AG04449 (cell line): ENCODE data around the gene DHX38.

Experiments used
- CTCF ChIA-PET: fragments of 350-600 bp; formaldehyde crosslinking; extraction: SDS; loops from one replicate; lab custom pipeline; 2021; ENCODE audit warnings: antibody characterized with exemption; lab: Yijun Ruan, JAX
- POLR2A ChIA-PET: fragments of 400-600, 350-600 bp; formaldehyde crosslinking; extraction: SDS; loops from one replicate; lab custom pipeline; 2020; ENCODE audit warnings: antibody characterized with exemption, inconsistent platforms; lab: Yijun Ruan, JAX
- DNase-seq: peaks from one replicate; pipeline ENCODE4 v3.0.0-alpha.2; 2010; ENCODE audit warnings: low read depth, low spot score
- H3K4me3 ChIP-seq: 2 replicates; pipeline ENCODE4 v1.5.1; 2011; ENCODE audit warnings: low read depth, mild to moderate bottlenecking, control low read depth, low read length
- TF ChIP-seq, protein P1 (sequence below): IDR thresholded peaks from one replicate; pipeline ENCODE4 v1.5.1; 2011; ENCODE audit warnings: mild to moderate bottlenecking, moderate library complexity, low read length, control low read depth, inconsistent platforms; ENCODE audit not compliant: insufficient read depth; ENCODE audit errors: missing control alignments

The DHX38 gene

DNA sequence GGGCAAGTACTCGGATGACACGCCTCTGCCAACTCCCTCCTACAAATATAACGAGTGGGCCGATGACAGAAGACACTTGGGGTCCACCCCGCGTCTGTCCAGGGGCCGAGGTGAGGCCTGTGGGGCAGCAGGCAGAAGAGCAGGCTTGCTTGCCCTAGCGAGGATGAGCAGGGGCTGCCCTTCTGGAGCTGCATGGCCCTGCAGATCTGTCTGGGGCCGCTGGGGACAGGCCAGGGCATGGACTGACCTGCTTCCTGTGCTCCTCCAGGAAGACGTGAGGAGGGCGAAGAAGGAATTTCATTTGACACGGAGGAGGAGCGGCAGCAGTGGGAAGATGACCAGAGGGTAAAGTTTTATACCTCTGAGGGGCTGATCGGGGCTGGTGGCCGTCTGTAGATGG, 5.3 kb downstream of the DHX38 start:
- POLR2A ChIA-PET = no interaction called here
- H3K4me3 ChIP-seq = no peak overlapping the region
- no peak for DNase-seq
- TF ChIP-seq, protein P1, sequence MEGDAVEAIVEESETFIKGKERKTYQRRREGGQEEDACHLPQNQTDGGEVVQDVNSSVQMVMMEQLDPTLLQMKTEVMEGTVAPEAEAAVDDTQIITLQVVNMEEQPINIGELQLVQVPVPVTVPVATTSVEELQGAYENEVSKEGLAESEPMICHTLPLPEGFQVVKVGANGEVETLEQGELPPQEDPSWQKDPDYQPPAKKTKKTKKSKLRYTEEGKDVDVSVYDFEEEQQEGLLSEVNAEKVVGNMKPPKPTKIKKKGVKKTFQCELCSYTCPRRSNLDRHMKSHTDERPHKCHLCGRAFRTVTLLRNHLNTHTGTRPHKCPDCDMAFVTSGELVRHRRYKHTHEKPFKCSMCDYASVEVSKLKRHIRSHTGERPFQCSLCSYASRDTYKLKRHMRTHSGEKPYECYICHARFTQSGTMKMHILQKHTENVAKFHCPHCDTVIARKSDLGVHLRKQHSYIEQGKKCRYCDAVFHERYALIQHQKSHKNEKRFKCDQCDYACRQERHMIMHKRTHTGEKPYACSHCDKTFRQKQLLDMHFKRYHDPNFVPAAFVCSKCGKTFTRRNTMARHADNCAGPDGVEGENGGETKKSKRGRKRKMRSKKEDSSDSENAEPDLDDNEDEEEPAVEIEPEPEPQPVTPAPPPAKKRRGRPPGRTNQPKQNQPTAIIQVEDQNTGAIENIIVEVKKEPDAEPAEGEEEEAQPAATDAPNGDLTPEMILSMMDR = no peak
- CTCF ChIA-PET = interaction anchor here (0.7 to 3.5 kb wide), 9 partner anchors 12 to 216 kb away, joined by 3 to 12 read pairs (median 4); no protein-coding TSS in a partner anchor

DNA sequence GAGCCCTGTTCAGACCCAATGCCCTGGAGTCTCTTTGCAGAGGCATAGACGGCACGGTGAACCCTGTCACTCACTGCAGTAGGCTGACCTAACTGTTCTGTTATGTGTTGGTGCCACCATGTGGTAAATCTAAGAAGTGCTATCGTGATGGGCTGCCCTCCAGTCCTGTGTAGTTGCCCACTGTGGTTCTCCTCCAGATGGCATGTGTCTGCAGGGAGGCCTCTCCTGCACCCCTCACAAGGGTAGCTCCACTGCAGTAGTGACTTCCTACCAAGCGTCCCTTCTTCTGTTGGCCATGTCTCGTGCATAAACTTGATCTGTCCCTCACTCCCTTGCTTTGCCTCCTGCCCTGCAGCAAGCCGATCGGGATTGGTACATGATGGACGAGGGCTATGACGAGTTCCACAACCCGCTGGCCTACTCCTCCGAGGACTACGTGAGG, 5.8 kb downstream of the DHX38 start:
- H3K4me3 ChIP-seq = no peak overlapping the region
- TF ChIP-seq, protein P1 = peak; percentile 61
- CTCF ChIA-PET = interaction anchor here (0.6 to 2.1 kb wide), 9 partner anchors 12 to 216 kb away, joined by 3 to 12 read pairs (median 4); no protein-coding TSS in a partner anchor
- DNase-seq = no peak
- POLR2A ChIA-PET = no interaction called here

DNA sequence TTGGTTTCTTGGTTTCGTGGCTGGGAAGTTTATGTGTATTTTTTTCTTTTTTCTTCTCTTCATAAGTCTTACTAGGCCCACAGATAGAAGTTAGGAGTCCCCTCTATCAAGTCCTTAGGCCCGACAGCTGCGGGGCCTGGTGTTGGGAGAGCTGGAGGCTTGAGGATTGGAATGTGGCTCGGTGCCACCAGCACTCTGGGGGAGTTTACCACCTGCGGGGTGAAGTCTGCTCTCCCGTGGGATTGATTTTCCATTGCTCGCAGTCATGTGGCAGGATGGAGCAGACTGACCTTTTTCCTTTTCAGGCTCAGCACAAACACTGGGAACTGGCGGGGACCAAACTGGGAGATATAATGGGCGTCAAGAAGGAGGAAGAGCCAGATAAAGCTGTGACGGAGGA, 7.5 kb downstream of the DHX38 start:
- no peak overlapping the region for H3K4me3 ChIP-seq
- DNase-seq = no peak
- POLR2A ChIA-PET = no interaction called here
- CTCF ChIA-PET = interaction anchor here (2.1 kb wide), 1 partner anchor 35 kb away, joined by 8 read pairs; no protein-coding TSS in a partner anchor
- TF ChIP-seq, protein P1 = no peak

DNA sequence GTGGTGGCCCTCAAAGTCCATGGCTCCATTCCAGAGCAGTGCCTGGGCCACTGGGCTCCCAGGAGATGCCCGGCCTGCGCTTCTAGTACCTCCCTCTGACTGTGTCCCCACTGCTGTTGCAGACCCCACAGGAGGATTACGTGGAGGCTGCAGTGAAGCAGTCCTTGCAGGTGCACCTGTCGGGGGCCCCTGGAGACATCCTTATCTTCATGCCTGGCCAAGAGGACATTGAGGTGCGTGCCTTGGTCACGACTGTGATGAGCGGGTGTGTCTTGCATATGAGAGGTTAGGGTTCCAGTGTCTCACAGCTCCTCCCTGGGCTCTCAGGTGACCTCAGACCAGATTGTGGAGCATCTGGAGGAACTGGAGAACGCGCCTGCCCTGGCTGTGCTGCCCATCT, 11.3 kb downstream of the DHX38 start:
- TF ChIP-seq, protein P1 = no peak
- ChIA-PET POLR2A (no interaction called here), CTCF (interaction anchor here (0.9 kb wide), 1 partner anchor 25 kb away, joined by 3 read pairs; no protein-coding TSS in a partner anchor)
- no peak overlapping the region for H3K4me3 ChIP-seq
- DNase-seq = no peak

DNA sequence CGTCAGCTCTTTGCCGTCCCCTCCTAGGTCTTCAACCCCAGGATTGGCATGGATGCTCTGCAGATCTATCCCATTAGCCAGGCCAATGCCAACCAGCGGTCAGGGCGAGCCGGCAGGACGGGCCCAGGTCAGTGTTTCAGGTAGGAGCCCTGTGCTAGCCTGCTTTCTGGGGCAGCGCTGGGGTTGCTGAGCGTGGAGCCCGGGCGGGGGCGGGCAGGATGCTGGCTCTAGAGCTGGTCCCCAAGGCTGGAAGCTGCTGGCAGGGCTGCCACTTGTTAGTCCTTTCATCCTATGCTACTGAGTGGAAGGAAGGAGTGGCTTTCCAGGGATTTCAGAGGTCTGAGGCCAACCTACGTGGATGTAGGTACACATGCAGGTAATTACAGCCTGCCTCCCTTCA, 12.3 kb downstream of the DHX38 start:
- ChIA-PET CTCF (no interaction called here), POLR2A (no interaction called here)
- no peak overlapping the region for H3K4me3 ChIP-seq
- TF ChIP-seq, protein P1 = no peak
- DNase-seq = no peak

DNA sequence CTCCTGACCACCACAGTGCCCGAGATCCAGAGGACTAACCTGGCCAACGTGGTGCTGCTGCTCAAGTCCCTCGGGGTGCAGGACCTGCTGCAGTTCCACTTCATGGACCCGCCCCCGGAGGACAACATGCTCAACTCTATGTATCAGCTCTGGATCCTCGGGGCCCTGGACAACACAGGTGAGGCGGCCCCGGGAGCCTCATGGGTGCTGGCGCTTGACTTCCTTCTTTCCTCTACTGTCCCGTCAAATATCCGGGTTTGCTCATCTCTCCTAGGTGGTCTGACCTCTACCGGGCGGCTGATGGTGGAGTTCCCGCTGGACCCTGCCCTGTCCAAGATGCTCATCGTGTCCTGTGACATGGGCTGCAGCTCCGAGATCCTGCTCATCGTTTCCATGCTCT, 13.7 kb downstream of the DHX38 start:
- POLR2A ChIA-PET = interaction anchor here (0.7 kb wide), 1 partner anchor 13 kb away, joined by 3 read pairs; the partner anchor contains the start of gene DHX38
- CTCF ChIA-PET = no interaction called here
- H3K4me3 ChIP-seq = no peak overlapping the region
- no peak for DNase-seq
- TF ChIP-seq, protein P1 = no peak
